DOHH2 (cell line): ENCODE results near the gene RRM2.

ENCODE experiments used
- H3F3A ChIP-seq: fragments of 200-600 bp; sonication (generic), shearing (Covaris generic); 2 replicates; pipeline ENCODE4 v1.6.0; 2016; ENCODE audit warnings: antibody characterized with exemption, mild to moderate bottlenecking; ENCODE audit not compliant: control insufficient read depth, insufficient read depth
- H3K27ac ChIP-seq: fragments of 200-600 bp; sonication (generic); 2 replicates; pipeline ENCODE4 v1.5.1; 2014; ENCODE audit warnings: low read depth, mild to moderate bottlenecking, low read length, moderate library complexity
- H3K27me3 ChIP-seq: fragments of 200-600 bp; sonication (generic); 2 replicates; pipeline ENCODE4 v1.6.1; 2014; ENCODE audit warnings: mild to moderate bottlenecking, low read length, mixed read lengths; ENCODE audit not compliant: control insufficient read depth
- H3K36me3 ChIP-seq: fragments of 200-600 bp; sonication (generic); 2 replicates; pipeline ENCODE4 v1.6.1; 2014; ENCODE audit warnings: mild to moderate bottlenecking, low read length, moderate library complexity, mixed read lengths; ENCODE audit not compliant: control insufficient read depth
- H3K4me1 ChIP-seq: fragments of 200-600 bp; sonication (generic); 2 replicates; pipeline ENCODE4 v1.6.1; 2014; ENCODE audit warnings: mild to moderate bottlenecking, low read length, mixed read lengths; ENCODE audit not compliant: control insufficient read depth
- H3K4me2 ChIP-seq: fragments of 200-600 bp; sonication (generic); 2 replicates; pipeline ENCODE4 v1.6.0; 2014; ENCODE audit warnings: mild to moderate bottlenecking, low read length, moderate library complexity
- H3K4me3 ChIP-seq: fragments of 200-600 bp; sonication (generic); 2 replicates; pipeline ENCODE4 v1.5.1; 2014; ENCODE audit warnings: mild to moderate bottlenecking, low read length, mixed read lengths
- H3K79me2 ChIP-seq: fragments of 200-600 bp; sonication (generic); 2 replicates; pipeline ENCODE4 v1.6.1; 2014; ENCODE audit warnings: mild to moderate bottlenecking, low read length, mixed read lengths; ENCODE audit not compliant: control insufficient read depth
- H3K9me2 ChIP-seq: fragments of 200-600 bp; sonication (generic); replicated peaks from 2 replicates; pipeline ENCODE4 v1.6.1; 2014; ENCODE audit warnings: mild to moderate bottlenecking, low read length, mixed read lengths; ENCODE audit not compliant: control insufficient read depth
- H3K9me3 ChIP-seq: fragments of 200-600 bp; sonication (generic); 2 replicates; pipeline ENCODE4 v1.6.1; 2014; ENCODE audit warnings: antibody characterized with exemption, low read length, mixed read lengths; ENCODE audit not compliant: control insufficient read depth, insufficient read depth
- H4K20me1 ChIP-seq: fragments of 200-600 bp; sonication (generic); 2 replicates; pipeline ENCODE4 v1.6.0; 2014; ENCODE audit warnings: low read depth, mild to moderate bottlenecking, antibody characterized with exemption, low read length, moderate library complexity; ENCODE audit not compliant: control insufficient read depth, insufficient read depth
- EZH2phosphoT487 ChIP-seq: fragments of 200-600 bp; sonication (generic); IDR thresholded peaks from 2 replicates; pipeline ENCODE4 v1.6.1; 2017; ENCODE audit warnings: borderline replicate concordance, mild to moderate bottlenecking, antibody characterized with exemption, low read length, moderate library complexity, mixed read lengths
- TF ChIP-seq, protein P1 (sequence below): fragments of 200-600 bp; sonication (generic); IDR thresholded peaks from one replicate; pipeline ENCODE4 v1.5.1; 2014; ENCODE audit warnings: antibody characterized with exemption, mild to moderate bottlenecking, low read depth, low read length; ENCODE audit not compliant: poor library complexity, severe bottlenecking

The RRM2 gene

DNA sequence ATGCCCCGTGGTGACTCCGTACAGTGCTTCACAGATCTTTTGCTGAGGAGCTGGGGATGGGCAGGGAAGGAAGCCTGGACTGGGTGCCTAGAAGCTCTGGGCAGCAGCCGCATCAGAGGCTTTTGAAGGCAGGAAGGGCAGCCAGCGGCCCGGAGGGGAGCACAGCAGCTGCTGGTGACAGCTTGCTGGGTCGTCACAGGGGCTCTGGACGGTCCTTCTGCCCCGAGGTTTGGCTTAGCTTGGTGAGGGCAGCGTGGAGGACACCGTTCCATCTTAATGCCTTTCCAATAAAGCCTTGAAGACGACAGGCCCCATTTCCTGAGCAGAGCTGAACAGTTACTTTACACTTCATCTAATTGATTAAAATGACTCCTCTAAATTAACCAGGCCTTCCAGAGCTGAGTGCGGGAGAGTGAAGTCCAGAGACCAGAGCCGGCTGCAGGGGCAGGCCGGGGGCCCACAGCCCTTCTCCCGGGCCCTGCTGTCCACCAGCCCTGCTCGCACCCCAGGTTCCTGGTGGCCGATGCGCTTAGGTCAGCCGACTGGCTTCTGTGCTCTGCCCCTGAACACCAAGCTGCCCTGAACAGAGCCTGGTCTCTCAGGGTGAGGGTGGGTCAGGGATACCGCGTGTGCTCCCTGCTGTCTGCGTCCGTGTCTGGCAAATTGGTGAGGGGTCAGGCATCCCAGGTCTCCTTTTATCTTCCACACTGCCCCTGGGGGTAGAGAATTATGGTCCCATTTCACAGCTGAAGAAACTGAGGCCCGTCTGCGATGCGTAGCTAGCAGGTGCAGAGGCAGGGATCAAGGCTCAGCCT lies 43.5 kb downstream of the RRM2 start:
- TF ChIP-seq, protein P1, sequence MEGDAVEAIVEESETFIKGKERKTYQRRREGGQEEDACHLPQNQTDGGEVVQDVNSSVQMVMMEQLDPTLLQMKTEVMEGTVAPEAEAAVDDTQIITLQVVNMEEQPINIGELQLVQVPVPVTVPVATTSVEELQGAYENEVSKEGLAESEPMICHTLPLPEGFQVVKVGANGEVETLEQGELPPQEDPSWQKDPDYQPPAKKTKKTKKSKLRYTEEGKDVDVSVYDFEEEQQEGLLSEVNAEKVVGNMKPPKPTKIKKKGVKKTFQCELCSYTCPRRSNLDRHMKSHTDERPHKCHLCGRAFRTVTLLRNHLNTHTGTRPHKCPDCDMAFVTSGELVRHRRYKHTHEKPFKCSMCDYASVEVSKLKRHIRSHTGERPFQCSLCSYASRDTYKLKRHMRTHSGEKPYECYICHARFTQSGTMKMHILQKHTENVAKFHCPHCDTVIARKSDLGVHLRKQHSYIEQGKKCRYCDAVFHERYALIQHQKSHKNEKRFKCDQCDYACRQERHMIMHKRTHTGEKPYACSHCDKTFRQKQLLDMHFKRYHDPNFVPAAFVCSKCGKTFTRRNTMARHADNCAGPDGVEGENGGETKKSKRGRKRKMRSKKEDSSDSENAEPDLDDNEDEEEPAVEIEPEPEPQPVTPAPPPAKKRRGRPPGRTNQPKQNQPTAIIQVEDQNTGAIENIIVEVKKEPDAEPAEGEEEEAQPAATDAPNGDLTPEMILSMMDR: no peak
- no peak for TF ChIP-seq EZH2phosphoT487

GRCh38 chr2:10166676-10167292 lies 44.2 kb downstream of the RRM2 start:
- Histone ChIP-seq H3K36me3 (no peaks in the 10 kb centered on the region), H3K9me2 (no peaks in the 10 kb centered on the region), H3K27me3 (no peaks in the 10 kb centered on the region), H3K79me2 (no peaks in the 10 kb centered on the region), H3K4me3 (no peak overlapping the region), H4K20me1 (0 out of 2 replicates have a peak, but pooled peaks cover 4% of the 10 kb centered on the region), H3F3A (no peaks in the 10 kb centered on the region), H3K9me3 (no peaks in the 10 kb centered on the region), H3K4me2 (no peak overlapping the region), H3K4me1 (0 out of 2 replicates have a peak, but pooled peaks cover 2% of the 10 kb centered on the region), H3K27ac (no peak overlapping the region)
- TF ChIP-seq EZH2phosphoT487: no peak
- TF ChIP-seq, protein P1: no peak

More for the DNA sequence above, 43.5 kb downstream of the RRM2 start:
- Histone ChIP-seq H3K36me3 (no peaks in the 10 kb centered on the region), H3K79me2 (no peaks in the 10 kb centered on the region), H3K27me3 (no peaks in the 10 kb centered on the region), H3F3A (no peaks in the 10 kb centered on the region), H3K27ac (no peak overlapping the region), H3K4me1 (0 out of 2 replicates have a peak, but pooled peaks cover 2% of the 10 kb centered on the region), H3K4me2 (no peak overlapping the region), H3K9me3 (no peaks in the 10 kb centered on the region), H3K4me3 (no peak overlapping the region), H3K9me2 (no peaks in the 10 kb centered on the region), H4K20me1 (0 out of 2 replicates have a peak, but pooled peaks cover 4% of the 10 kb centered on the region)

DNA sequence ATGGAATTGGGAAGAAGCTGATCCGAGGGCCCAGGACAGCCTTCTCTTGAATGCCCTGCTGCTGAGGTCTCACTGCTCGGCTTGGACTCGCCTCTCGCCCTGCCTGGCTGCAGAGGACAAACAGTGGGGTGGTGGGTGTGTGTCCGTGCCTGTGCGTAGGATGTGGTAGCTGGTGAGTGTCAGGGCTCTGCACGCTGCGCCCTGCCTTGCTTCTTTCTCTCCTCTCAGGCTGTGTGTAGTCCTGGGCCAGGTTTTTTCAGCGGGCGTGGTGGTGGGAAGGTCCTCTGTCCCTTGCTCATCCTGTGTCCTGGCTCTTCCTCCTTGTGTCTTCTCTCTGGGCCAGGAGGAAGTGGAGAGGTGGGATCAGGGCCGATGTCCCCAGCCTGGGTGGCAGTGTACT lies 44.8 kb downstream of the RRM2 start:
- H3K9me3 ChIP-seq: no peaks in the 10 kb centered on the region
- 0 out of 2 replicates have a peak, but pooled peaks cover 4% of the 10 kb centered on the region for H4K20me1 ChIP-seq
- no peaks in the 10 kb centered on the region for H3K27me3 ChIP-seq
- no peak overlapping the region for H3K4me3 ChIP-seq
- no peaks in the 10 kb centered on the region for H3K36me3 ChIP-seq
- no peaks in the 10 kb centered on the region for H3F3A ChIP-seq
- H3K79me2 ChIP-seq: no peaks in the 10 kb centered on the region
- H3K4me2 ChIP-seq: no peak overlapping the region
- TF ChIP-seq, protein P1: no peak
- no peak for TF ChIP-seq EZH2phosphoT487
- 0 out of 2 replicates have a peak, but pooled peaks cover 2% of the 10 kb centered on the region for H3K4me1 ChIP-seq
- H3K27ac ChIP-seq: no peak overlapping the region
- no peaks in the 10 kb centered on the region for H3K9me2 ChIP-seq
